ENCODE results near the gene GPHN.

GPHN gene

DNA sequence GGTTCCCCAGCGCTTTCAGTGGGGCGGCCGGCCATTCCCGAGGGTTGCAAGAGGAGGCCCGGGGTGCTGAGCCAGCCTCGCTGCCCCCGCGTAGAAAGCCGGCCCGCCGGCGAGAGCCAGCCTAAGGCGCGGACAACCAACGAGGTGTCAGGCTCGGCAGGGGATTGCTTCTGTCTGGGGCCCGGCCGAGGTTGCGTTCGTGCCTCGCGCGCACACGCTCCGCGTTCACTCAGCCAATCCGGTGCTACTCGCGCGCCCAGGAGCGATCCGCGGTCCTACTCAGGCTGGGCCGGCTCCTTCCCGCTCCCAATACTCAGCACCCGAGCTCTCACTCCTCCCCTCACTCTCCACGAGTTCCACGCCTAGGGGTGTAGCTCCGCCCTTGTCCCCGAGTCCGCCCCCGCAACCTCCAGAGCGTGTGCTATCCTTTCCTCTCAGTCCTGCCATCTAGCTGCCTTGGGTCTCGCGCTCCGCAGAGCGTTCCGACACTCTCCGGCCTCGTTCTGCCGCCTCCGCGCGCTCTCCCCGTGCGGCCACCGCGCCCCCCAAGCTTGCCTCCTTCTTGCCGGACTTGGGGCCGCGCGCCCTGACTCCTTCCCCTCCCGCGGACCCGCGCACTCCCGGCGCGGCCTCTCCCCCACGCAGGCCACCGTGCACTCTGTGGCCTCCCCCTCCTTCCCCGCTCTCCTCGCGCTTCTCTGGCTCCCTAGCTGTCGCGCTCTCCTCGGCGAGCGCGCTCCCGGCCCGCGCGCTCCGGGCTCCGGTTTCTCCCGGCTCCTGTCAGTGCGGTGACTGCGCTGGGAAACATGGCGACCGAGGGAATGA lies at the start of gene GPHN:
GPHN (plus strand) TSS at position 426 of the 825 bp plus-strand sequence.
- H3K4me3 ChIP-seq (replicated peaks; ENCODE audit: low read depth, low read length), result peak within 1 kb of the TSS; percentile 82
- TF ChIP-seq, protein P1, sequence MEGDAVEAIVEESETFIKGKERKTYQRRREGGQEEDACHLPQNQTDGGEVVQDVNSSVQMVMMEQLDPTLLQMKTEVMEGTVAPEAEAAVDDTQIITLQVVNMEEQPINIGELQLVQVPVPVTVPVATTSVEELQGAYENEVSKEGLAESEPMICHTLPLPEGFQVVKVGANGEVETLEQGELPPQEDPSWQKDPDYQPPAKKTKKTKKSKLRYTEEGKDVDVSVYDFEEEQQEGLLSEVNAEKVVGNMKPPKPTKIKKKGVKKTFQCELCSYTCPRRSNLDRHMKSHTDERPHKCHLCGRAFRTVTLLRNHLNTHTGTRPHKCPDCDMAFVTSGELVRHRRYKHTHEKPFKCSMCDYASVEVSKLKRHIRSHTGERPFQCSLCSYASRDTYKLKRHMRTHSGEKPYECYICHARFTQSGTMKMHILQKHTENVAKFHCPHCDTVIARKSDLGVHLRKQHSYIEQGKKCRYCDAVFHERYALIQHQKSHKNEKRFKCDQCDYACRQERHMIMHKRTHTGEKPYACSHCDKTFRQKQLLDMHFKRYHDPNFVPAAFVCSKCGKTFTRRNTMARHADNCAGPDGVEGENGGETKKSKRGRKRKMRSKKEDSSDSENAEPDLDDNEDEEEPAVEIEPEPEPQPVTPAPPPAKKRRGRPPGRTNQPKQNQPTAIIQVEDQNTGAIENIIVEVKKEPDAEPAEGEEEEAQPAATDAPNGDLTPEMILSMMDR (IDR thresholded peaks at IDR 0.05; ENCODE audit: low read length, missing control alignments), result peak; percentile 31
- peak; percentile 99 for DNase-seq (ENCODE audit: low read depth)

DNA sequence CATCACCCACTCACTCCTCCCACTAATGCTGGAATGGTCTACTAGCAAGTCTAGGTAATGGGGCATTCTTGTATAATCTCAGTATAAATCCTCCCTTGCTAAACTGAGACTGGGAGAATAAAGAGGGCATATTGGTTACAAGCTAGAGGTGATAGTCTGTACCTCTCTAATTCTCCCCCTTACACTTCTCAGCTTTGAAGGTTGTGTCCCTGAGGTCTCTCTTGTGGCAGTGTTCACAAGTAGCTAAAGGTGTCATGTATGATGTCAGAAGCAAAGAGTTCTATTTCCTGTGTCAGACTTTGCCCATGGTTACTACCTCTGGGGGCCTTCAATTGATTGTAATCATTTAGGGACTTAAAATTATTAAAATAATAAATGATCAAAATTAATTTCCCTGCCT lies 48.3 kb upstream of the GPHN start:
- no peak overlapping the region for H3K4me3 ChIP-seq (replicated peaks; ENCODE audit: low read depth, low read length)
- DNase-seq (ENCODE audit: low read depth), result no peak
- TF ChIP-seq, protein P1 (IDR thresholded peaks at IDR 0.05; ENCODE audit: low read length, missing control alignments), result no peak

DNA sequence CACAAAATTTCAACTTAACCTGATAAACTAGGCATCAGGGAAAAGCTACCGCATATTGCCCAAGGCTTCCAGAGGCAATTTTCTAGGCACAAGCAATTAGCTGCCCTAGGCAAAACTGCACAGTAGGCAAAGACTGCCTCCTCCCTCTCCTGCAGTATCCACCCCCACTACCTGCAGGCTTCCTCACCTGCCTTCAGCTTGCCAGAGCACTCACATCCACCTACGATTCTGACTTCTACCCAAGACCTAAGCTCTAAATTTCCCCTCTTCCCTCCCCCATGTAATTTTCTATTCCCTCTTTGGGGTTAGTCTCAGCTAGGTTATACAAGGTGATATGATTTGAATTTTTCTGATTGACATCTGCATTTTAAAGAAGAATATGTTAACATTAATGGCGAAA lies 43.7 kb upstream of the GPHN start:
- TF ChIP-seq, protein P1 (IDR thresholded peaks at IDR 0.05; ENCODE audit: low read length, missing control alignments), result no peak
- H3K4me3 ChIP-seq (replicated peaks; ENCODE audit: low read depth, low read length), result no peak overlapping the region
- no peak for DNase-seq (ENCODE audit: low read depth)

DNA sequence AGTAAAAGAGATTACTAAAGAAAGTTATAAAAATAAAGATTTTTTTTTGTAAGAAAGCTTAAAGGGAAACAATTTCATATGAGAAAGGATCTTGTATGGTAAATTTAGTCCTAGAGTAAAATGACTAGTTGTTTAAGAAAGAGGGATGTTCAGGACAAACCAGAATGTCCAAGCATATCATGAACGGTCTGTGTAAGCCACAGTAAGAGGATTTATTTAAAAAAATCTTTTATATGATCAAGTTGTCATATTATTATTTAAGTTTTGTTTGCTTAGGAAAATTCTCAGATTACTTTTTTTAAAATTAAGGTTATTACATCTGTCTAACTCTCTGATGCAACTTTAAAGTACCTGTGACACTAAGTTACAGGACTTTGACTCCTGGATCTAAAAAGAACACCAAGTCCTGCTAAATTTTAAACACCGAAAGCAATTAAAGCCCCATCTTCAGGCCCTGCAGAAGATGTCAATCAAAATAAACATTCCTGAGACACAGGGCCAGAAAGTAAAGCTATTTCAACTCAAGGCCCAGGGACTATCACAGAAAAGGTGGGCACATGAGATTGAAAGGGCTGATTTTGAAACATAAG lies 39.1 kb upstream of the GPHN start:
- TF ChIP-seq, protein P1 (IDR thresholded peaks at IDR 0.05; ENCODE audit: low read length, missing control alignments), result no peak
- no peak overlapping the region for H3K4me3 ChIP-seq (replicated peaks; ENCODE audit: low read depth, low read length)
- DNase-seq (ENCODE audit: low read depth), result no peak

DNA sequence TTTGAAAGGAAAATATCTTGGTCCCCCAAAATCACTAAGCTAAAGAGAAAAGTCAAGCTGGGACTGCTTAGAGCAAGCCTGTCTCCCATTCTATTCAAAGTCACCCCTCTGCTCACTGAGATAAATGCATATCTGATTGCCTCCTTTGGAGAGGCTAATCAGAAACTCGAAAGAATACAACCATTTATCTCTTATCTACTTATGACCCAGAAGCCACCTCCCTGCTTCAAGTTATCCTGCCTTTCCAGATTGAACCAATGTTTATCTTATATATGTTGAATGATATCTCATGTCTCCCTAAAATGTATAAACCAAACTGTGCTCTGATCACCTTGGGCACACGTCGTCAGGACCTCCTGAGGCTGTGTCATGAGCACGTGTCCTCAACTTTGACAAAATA lies 36.4 kb upstream of the GPHN start:
- DNase-seq (ENCODE audit: low read depth), result no peak
- H3K4me3 ChIP-seq (replicated peaks; ENCODE audit: low read depth, low read length), result no peak overlapping the region
- TF ChIP-seq, protein P1 (IDR thresholded peaks at IDR 0.05; ENCODE audit: low read length, missing control alignments), result no peak

DNA sequence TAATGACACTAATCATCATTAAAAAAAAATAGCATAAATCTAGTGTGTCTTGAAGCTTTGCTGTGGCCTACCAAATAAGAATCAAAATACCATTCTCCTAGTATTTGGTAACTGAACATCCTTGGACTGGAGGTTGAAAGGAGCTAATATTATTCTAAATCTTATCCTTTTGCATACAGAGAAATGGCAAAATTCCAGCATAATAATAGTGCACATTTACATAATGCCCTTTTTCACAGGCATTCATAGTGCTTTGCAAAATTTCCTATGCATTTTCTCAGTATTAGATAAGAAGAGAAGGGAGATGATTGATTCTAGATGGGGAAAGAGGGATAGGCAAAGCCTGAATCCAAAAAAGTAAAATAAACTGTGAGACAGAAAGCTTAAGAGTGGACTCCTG lies 35.7 kb upstream of the GPHN start:
- H3K4me3 ChIP-seq (replicated peaks; ENCODE audit: low read depth, low read length), result no peak overlapping the region
- TF ChIP-seq, protein P1 (IDR thresholded peaks at IDR 0.05; ENCODE audit: low read length, missing control alignments), result no peak
- DNase-seq (ENCODE audit: low read depth), result no peak

All from fibroblast of pulmonary artery (primary cell).